Measurements from ENCODE around the gene PTPRG. TPM values are rescaled to one million over a fixed set of nuclear protein-coding genes. Genes with fewer than 3 reads are reported as not detected.

Gene PTPRG
- total RNA-seq, 2 donors from 2014 or later = not detected

DNA sequence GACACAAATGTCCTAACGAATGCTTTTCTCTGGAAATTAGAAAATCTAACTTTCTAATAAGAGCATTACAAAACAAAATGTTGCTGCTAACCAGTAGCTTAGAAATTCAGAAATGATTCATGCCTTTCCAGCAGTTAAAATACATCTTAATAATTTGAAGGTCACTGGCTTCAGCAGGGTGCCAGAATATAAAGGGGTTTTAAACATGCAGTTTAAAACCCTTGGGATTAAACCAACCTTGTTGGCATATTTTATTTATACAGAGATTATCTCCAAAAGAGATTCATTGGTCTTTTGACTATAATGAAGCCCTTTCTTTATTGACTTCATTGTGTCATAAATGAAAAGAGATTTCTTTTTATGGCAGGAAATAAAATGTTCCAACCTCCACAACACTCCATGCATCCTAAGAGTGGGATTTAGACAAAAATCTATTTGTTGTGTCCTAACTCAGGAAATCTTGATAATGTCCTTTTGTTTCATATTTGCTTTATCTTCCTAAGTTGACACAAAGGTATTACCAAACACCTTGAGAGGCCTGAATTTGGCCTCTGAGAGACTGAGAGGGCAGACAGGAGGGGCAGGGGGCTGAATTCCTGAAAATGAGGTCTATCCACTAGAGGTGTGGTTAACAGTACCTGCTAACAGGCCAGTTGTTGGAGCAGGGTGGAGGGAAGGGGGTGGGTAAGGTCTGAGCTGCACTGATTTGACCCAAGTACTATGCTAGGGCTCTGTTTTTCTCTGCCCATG, 687.5 kb downstream of the PTPRG start:
- no peak for ATAC-seq (replicated peaks)
- no peaks in the 10 kb centered on the region for H3K9me3 Mint-ChIP-seq

DNA sequence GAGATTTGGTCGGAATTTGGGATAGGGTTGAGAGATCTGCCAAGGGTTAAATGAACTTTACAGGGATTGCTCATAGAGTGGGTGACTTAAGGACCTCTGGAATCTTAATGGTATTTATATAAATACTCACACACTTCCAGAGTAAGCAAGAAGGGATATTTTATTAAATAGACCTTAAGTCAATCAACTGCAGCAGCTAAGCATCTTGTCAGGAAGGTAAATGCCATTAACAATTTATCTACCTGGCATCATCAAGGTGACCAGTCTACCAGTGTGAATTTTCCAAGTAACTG, 688.1 kb downstream of the PTPRG start:
- no peak for ATAC-seq (replicated peaks)
- Mint-ChIP-seq H3K4me1 (no peaks in the 10 kb centered on the region), H3K4me3 (no peak overlapping the region), H3K27ac (no peak overlapping the region), H3K36me3 (ENCODE audit: low read depth) (no peaks in the 10 kb centered on the region), H3K27me3 (peaks cover 13% of the 10 kb centered on the region), H3K9me3 (no peaks in the 10 kb centered on the region)

More for the DNA sequence above, 687.5 kb downstream of the PTPRG start:
- no peaks in the 10 kb centered on the region for H3K4me1 Mint-ChIP-seq
- no peak overlapping the region for H3K4me3 Mint-ChIP-seq
- no peak overlapping the region for H3K27ac Mint-ChIP-seq
- no peaks in the 10 kb centered on the region for H3K36me3 Mint-ChIP-seq (ENCODE audit: low read depth)
- H3K27me3 Mint-ChIP-seq = peaks cover 13% of the 10 kb centered on the region

DNA sequence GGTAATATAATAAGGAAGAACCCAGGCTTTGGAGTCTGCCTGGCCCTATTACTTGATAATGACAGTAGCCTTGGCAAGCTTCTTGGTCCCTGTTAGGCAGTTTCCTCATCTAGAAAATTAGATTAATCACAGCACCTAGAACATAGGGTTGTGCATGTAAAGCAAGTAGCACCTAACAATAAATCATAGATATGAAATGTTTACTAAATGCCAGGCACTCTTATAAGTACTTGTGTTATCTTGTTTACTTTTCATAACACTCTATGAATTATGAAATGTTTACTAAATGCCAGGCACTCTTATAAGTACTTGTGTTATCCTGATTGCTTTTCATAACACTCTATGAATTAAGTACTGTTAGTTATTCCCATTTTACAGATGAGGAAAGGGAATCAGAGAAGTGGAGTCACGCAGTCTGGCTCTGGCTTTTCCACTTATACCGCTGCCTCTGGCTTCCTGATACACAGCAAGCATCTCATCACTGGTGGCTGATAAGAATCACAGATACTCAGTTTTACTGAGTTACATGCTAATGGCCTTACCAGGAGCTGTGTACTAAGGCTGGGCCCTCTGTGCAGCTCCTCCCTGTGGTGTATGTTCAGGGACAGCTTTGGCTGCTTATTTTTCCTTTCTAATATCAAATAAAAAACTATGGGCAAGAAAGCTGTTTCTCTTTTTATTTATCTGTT, 688.6 kb downstream of the PTPRG start:
- Mint-ChIP-seq H3K27me3 (peaks cover 13% of the 10 kb centered on the region), H3K4me1 (no peaks in the 10 kb centered on the region), H3K4me3 (no peak overlapping the region), H3K36me3 (ENCODE audit: low read depth) (no peaks in the 10 kb centered on the region), H3K9me3 (no peaks in the 10 kb centered on the region), H3K27ac (no peak overlapping the region)
- ATAC-seq (replicated peaks) = no peak

DNA sequence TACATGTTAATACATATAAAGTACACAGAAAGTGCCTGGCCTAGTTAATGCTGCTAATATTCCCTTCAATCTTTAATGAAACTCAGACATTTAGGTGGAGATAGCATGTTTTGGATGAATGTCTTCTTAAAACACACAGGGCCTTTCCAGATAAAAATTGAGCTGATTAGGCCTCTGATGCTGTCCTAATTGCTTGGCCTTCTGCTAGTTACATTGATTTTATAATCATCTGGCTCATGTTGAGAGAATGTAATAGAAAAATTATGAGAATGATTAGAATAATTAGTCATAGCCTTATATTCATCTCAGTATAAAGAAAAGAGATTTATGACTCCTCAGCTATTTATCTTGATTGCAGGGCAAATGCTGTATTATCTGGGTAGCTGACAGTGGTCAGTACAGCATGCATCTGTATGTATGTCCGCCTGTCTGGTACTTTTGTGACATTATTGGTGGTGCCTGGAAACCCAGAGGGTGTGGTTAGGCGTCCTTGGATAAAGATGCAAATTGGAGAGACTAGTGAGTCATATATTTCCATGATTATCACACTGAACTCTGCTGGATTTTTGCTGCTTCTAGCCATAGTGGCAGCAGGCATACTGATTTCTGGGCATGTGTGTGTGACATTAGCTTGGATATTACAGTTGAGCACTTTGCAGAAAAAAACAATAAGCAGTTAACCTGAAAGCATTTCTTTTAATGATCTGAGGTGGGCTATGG, 691.2 kb downstream of the PTPRG start:
- H3K4me1 Mint-ChIP-seq = no peaks in the 10 kb centered on the region
- H3K9me3 Mint-ChIP-seq = no peaks in the 10 kb centered on the region
- H3K27me3 Mint-ChIP-seq = peaks cover 13% of the 10 kb centered on the region
- no peak for ATAC-seq (replicated peaks)
- H3K4me3 Mint-ChIP-seq = no peak overlapping the region
- no peaks in the 10 kb centered on the region for H3K36me3 Mint-ChIP-seq (ENCODE audit: low read depth)
- no peak overlapping the region for H3K27ac Mint-ChIP-seq

DNA sequence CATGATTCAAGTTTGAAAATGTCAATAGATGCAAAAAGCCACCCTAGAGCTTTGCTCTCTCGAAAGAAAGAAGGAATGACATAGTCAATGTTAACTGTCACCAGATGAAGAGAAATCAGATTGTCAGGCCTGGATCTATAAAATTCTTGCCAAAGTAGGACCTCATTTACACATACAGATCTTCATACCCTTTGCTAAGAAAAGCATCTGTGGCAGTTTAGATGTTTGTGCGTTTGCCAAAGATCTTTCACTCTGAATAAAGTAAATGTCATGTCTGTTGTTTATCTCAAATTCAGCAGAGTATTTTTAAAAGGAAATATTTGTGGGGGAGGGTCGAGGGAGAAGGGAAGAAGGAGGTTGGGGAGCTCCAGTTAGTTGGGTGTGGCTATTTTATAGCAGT, 692.6 kb downstream of the PTPRG start:
- no peaks in the 10 kb centered on the region for H3K9me3 Mint-ChIP-seq
- H3K27me3 Mint-ChIP-seq = peaks cover 9% of the 10 kb centered on the region
- no peak overlapping the region for H3K27ac Mint-ChIP-seq
- ATAC-seq (replicated peaks) = no peak
- no peaks in the 10 kb centered on the region for H3K4me1 Mint-ChIP-seq
- no peaks in the 10 kb centered on the region for H3K36me3 Mint-ChIP-seq (ENCODE audit: low read depth)
- H3K4me3 Mint-ChIP-seq = no peak overlapping the region

DNA sequence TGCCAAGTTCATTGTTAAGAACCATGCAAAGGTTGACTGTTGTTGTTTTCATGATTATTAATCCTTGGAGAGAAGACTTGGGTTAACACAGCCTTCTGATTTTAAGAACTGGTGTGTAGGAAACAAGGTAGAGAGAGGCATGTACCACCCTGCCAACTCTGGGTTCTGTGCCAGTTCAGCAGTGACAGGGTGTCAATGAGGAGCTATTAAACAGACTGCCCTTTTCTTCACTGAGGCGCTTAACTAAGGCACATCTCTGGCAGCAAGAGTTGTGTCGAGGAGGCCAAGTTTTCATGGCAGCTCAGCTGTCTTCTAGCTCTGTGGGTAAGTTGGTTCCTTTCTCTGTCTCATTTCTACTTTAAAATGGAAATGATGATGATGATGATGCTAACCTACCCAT, 694.4 kb downstream of the PTPRG start:
- Mint-ChIP-seq H3K27ac (no peak overlapping the region), H3K27me3 (peaks cover 8% of the 10 kb centered on the region), H3K4me3 (no peak overlapping the region), H3K4me1 (no peaks in the 10 kb centered on the region), H3K9me3 (no peaks in the 10 kb centered on the region), H3K36me3 (ENCODE audit: low read depth) (no peaks in the 10 kb centered on the region)
- no peak for ATAC-seq (replicated peaks)

DNA sequence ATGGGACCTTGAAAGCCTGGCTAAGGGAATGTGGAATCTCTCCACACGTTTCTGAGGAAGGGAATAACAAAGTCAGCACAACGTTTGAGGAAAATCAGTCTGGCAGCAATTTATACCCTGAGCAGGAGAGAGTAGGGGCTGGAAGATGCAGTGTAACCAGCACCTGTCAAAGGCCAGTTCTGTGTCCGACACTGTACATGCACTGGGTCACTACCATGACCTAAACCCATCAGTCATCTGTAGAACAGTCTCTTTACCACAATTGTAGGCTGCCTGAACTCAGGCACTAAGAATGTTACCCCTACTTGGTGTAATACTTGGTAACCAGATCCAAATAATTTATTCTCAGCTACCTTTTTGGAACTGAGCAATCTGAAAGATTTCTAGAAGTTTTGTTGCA, 698.6 kb downstream of the PTPRG start:
- no peaks in the 10 kb centered on the region for H3K4me1 Mint-ChIP-seq
- no peak for ATAC-seq (replicated peaks)
- no peak overlapping the region for H3K27ac Mint-ChIP-seq
- H3K36me3 Mint-ChIP-seq (ENCODE audit: low read depth) = no peaks in the 10 kb centered on the region
- no peak overlapping the region for H3K4me3 Mint-ChIP-seq
- no peaks in the 10 kb centered on the region for H3K9me3 Mint-ChIP-seq
- H3K27me3 Mint-ChIP-seq = peaks cover 4% of the 10 kb centered on the region

DNA sequence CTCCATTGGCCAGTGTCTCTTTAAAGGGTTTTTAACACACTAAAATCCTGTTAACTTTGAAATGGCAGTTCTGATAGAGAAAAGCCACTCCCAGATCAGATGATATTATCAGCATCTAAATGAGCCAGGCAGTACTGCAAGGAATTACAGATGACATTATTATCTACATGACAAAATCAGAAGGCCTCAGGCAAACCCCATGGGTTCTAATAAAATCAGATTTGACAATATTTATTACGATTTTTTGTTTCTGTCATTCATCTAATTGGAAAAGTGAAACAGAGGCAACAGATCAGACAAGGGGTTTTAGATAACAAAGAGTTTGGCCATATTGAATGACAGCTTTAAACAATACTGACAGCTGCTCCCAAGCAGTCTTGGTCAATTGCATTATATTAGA, 699.3 kb downstream of the PTPRG start:
- Mint-ChIP-seq H3K27ac (no peak overlapping the region), H3K27me3 (peaks cover 4% of the 10 kb centered on the region), H3K36me3 (ENCODE audit: low read depth) (no peaks in the 10 kb centered on the region), H3K9me3 (no peaks in the 10 kb centered on the region), H3K4me1 (no peaks in the 10 kb centered on the region), H3K4me3 (no peak overlapping the region)
- no peak for ATAC-seq (replicated peaks)

DNA sequence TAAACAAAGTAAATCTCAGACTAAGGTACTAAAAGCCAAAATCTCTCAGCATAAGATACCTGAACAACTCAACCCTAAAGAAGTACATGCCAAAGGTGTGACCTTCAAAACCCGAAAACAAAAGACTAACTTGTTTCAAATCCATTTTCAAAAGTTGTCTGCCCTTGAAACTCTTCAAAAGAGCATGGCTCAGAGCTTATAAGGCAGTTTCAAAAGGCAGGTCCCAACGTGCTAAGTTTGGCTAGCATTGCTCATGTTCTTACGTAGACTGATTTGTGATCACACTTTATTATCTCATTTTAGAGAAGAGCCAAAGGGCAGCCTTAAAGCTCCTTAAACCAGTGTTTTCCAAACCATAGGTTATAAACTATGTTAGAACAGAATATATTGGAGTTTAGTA, 699.8 kb downstream of the PTPRG start:
- Mint-ChIP-seq H3K27ac (no peak overlapping the region), H3K9me3 (no peaks in the 10 kb centered on the region), H3K27me3 (peaks cover 4% of the 10 kb centered on the region), H3K36me3 (ENCODE audit: low read depth) (no peaks in the 10 kb centered on the region), H3K4me1 (no peaks in the 10 kb centered on the region), H3K4me3 (no peak overlapping the region)
- ATAC-seq (replicated peaks) = no peak

DNA sequence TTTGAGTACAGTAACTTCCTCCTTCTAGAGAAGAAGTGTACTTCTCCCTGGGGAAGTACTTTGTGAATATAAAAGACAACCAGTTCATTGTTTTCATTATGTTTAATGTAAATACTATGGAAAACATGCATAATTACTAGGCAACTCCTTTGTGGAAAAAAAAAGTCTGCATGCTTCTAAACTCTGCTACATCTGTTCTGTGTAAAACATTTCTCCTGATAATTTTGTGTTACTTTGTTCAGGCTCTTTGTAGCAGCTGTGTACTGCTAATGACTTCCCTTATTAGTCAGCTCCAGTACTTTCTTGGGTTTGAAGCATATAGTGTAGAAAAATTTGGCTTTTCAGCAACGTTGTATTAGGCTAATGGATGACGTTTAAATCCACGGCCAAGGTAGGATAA, 700.4 kb downstream of the PTPRG start:
- H3K27ac Mint-ChIP-seq = no peak overlapping the region
- no peak overlapping the region for H3K4me3 Mint-ChIP-seq
- ATAC-seq (replicated peaks) = no peak
- H3K36me3 Mint-ChIP-seq (ENCODE audit: low read depth) = no peaks in the 10 kb centered on the region
- peaks cover 4% of the 10 kb centered on the region for H3K27me3 Mint-ChIP-seq
- H3K4me1 Mint-ChIP-seq = no peaks in the 10 kb centered on the region
- no peaks in the 10 kb centered on the region for H3K9me3 Mint-ChIP-seq

DNA sequence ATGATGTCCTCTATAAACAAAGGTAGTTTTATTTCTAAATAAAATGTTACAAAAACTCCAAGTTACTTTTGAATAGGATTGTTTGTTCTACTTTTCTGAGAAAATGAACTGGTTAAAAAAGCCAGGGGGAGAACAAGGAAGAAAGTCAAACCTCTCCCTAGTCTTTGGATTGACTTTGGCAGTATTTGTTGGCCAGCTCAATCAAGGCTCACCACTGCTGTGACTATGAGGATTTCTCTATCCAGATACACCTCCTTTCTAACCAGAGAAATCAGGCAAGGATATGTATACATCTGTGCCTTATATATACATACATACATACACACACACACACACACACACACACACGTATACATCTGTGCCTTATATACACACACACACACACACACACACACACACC, 704.2 kb downstream of the PTPRG start:
- peaks cover 3% of the 10 kb centered on the region for H3K9me3 Mint-ChIP-seq
- no peak overlapping the region for H3K27ac Mint-ChIP-seq
- no peaks in the 10 kb centered on the region for H3K4me1 Mint-ChIP-seq
- no peak overlapping the region for H3K4me3 Mint-ChIP-seq
- no peaks in the 10 kb centered on the region for H3K27me3 Mint-ChIP-seq
- ATAC-seq (replicated peaks) = no peak
- no peaks in the 10 kb centered on the region for H3K36me3 Mint-ChIP-seq (ENCODE audit: low read depth)

DNA sequence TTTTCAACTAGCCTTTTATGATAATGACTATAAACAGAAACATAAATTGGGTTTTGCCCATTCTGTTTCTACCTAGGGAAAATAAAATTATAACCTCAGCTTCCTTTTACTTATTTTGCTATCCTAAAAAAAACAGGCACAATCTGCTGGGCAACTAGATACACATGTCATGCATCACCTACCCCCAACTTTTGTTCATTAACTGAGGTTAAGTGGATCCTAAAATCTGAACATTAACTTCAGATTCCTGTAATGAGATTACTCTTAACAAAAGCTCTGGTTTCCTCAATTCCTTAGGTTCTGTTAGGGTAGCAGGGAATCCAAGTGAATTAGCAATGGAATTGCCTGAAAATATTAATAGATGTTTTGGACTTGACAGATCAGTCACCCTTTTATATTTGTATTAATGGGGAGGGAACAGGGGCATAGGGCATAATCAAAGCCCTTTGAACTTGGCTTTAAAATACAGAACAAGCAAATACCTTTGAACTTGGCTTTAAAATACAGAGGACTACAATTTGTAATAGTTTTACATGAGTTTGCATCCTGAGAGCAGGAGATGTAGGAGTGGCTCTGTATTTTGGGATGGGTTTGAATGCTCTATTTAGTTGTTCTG, 705.4 kb downstream of the PTPRG start:
- H3K9me3 Mint-ChIP-seq = peaks cover 3% of the 10 kb centered on the region
- H3K4me1 Mint-ChIP-seq = no peaks in the 10 kb centered on the region

DNA sequence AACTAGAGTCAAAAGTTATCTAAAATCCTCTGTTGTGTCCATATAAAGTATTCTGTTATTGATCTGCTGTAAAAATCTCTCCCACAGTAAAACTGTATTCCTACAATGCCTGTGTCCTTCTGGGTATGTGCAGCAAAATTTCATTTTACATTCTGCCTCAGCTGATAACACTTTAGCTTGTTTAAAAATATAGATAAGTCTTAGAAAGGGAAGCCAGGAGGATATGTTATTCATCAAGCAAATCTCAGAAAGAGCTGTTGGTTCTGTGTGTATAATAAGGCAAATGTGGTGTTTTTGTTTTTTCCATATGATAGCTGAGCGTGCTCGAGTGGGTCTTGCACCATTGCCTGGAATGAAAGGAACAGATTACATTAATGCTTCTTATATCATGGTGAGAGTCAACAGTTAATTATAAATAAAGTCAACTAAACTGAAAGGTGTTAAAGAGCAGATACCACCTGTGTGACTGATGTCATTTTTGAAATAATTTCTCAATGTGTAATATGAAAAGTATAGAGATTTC, 715.3 kb downstream of the PTPRG start:
- H3K4me1 Mint-ChIP-seq = no peaks in the 10 kb centered on the region
- no peak overlapping the region for H3K27ac Mint-ChIP-seq
- H3K9me3 Mint-ChIP-seq = no peaks in the 10 kb centered on the region
- H3K36me3 Mint-ChIP-seq (ENCODE audit: low read depth) = no peaks in the 10 kb centered on the region
- H3K4me3 Mint-ChIP-seq = no peak overlapping the region
- no peak for ATAC-seq (replicated peaks)
- peaks cover 3% of the 10 kb centered on the region for H3K27me3 Mint-ChIP-seq

More for the DNA sequence above, 705.4 kb downstream of the PTPRG start:
- no peaks in the 10 kb centered on the region for H3K36me3 Mint-ChIP-seq (ENCODE audit: low read depth)
- ATAC-seq (replicated peaks) = no peak
- H3K27me3 Mint-ChIP-seq = no peaks in the 10 kb centered on the region
- H3K4me3 Mint-ChIP-seq = no peak overlapping the region
- no peak overlapping the region for H3K27ac Mint-ChIP-seq

DNA sequence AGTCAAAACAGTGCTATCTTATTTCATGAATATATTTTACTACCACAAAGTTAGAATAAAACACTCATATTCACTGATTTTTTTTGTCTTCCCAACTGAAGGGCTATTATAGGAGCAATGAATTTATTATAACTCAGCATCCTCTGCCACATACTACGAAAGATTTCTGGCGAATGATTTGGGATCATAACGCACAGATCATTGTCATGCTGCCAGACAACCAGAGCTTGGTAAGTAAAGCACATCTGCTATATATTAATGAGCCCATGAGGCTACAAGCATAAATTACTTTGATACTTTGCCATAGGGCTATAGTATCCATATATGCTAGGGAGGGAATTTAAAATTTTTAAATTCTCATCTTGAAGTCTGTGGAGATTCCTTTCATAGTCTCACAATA, 716.1 kb downstream of the PTPRG start:
- no peaks in the 10 kb centered on the region for H3K36me3 Mint-ChIP-seq (ENCODE audit: low read depth)
- no peak overlapping the region for H3K4me3 Mint-ChIP-seq
- no peak overlapping the region for H3K27ac Mint-ChIP-seq
- ATAC-seq (replicated peaks) = no peak
- H3K27me3 Mint-ChIP-seq = peaks cover 3% of the 10 kb centered on the region
- no peaks in the 10 kb centered on the region for H3K9me3 Mint-ChIP-seq
- no peaks in the 10 kb centered on the region for H3K4me1 Mint-ChIP-seq
